Neuronal stem cell (in vitro differentiated cells): ENCODE results near the gene ZNF583. TPM values are rescaled to one million over a fixed set of nuclear protein-coding genes. Genes with fewer than 3 reads are reported as not detected.

Experiments
- DNase-seq: peaks from one replicate; pipeline ENCODE4 v3.0.0-alpha.2; 2013; ENCODE audit warnings: low spot score
- H2AFZ ChIP-seq: one replicate; pipeline ENCODE4 v1.6.1; 2013; ENCODE audit warnings: mild to moderate bottlenecking, low read length, inconsistent platforms
- H2AK5ac ChIP-seq: 2 replicates; pipeline ENCODE4 v1.6.1; 2013; ENCODE audit warnings: low read depth, mild to moderate bottlenecking, inconsistent platforms, low read length, moderate library complexity, mixed read lengths
- H2BK120ac ChIP-seq: 2 replicates; pipeline ENCODE4 v1.6.1; 2013; ENCODE audit warnings: low read depth, mild to moderate bottlenecking, inconsistent platforms, low read length, moderate library complexity, mixed read lengths
- H2BK12ac ChIP-seq: one replicate; pipeline ENCODE4 v1.6.1; 2013; ENCODE audit warnings: low read length, inconsistent platforms
- H2BK15ac ChIP-seq: 2 replicates; pipeline ENCODE4 v1.6.1; 2013; ENCODE audit warnings: mild to moderate bottlenecking, low read length, inconsistent platforms, mixed read lengths
- H2BK5ac ChIP-seq: one replicate; pipeline ENCODE4 v1.6.1; 2013; ENCODE audit warnings: inconsistent platforms, mild to moderate bottlenecking, low read length, moderate library complexity
- H3K14ac ChIP-seq: one replicate; pipeline ENCODE4 v1.6.1; 2013; ENCODE audit warnings: low read length, inconsistent platforms
- H3K18ac ChIP-seq: 2 replicates; pipeline ENCODE4 v1.6.1; 2013; ENCODE audit warnings: low read length, inconsistent platforms
- H3K23ac ChIP-seq: 2 replicates; pipeline ENCODE4 v1.6.1; 2013; ENCODE audit warnings: low read depth, mild to moderate bottlenecking, mixed read lengths, low read length, inconsistent platforms; ENCODE audit not compliant: poor library complexity
- H3K27ac ChIP-seq: replicated peaks from 3 replicates; pipeline ENCODE4 v1.5.1; 2013; ENCODE audit warnings: low read length, inconsistent platforms
- H3K27me3 ChIP-seq, 3 experiments: 2 replicates each; pipeline ENCODE4 v1.6.1; 2013; ENCODE audit warnings: low read length in 3 of 3, mild to moderate bottlenecking in 2 of 3, inconsistent platforms in 1 of 3, low read depth in 1 of 3, mixed read lengths in 1 of 3, moderate library complexity in 1 of 3; ENCODE audit not compliant: control insufficient read depth in 3 of 3, insufficient read depth in 3 of 3
- H3K36me3 ChIP-seq, 2 donors: replicated peaks in 1 of 2; 2 replicates each; pipeline ENCODE4 v1.6.1; 2013; ENCODE audit warnings: low read length in 2 of 2; ENCODE audit not compliant: control insufficient read depth in 2 of 2, insufficient read depth in 2 of 2
- H3K4ac ChIP-seq: 2 replicates; pipeline ENCODE4 v1.6.1; 2013; ENCODE audit warnings: inconsistent platforms, mild to moderate bottlenecking, low read length, moderate library complexity
- H3K4me1 ChIP-seq, 2 donors: 1 replicate in 1 of 2; 2 replicates in 1 of 2; pipeline ENCODE4 v1.6.1; 2013; ENCODE audit warnings: low read length in 2 of 2, low read depth in 1 of 2; ENCODE audit not compliant: control insufficient read depth in 2 of 2, insufficient read depth in 1 of 2
- H3K4me2 ChIP-seq: one replicate; pipeline ENCODE4 v1.6.1; 2013; ENCODE audit warnings: mild to moderate bottlenecking, low read length, inconsistent platforms; ENCODE audit not compliant: insufficient read depth, poor library complexity, severe bottlenecking
- H3K4me3 ChIP-seq, 2 donors: 2 replicates each; pipeline ENCODE4 v1.5.1; 2013; ENCODE audit warnings: low read length in 2 of 2, mild to moderate bottlenecking in 2 of 2, inconsistent platforms in 1 of 2, moderate library complexity in 1 of 2
- H3K79me1 ChIP-seq: one replicate; pipeline ENCODE4 v1.6.1; 2013; ENCODE audit warnings: low read depth, mild to moderate bottlenecking, inconsistent platforms, low read length, moderate library complexity
- H3K9ac ChIP-seq: one replicate; pipeline ENCODE4 v1.6.1; 2013; ENCODE audit warnings: mild to moderate bottlenecking, low read depth, low read length, inconsistent platforms; ENCODE audit not compliant: poor library complexity
- H3K9me3 ChIP-seq, 2 donors: replicated peaks in 1 of 2; 2 replicates each; pipeline versions ENCODE3 to v1.6.1; 2013; ENCODE audit warnings: low read length in 2 of 2, mild to moderate bottlenecking in 2 of 2, inconsistent platforms in 1 of 2, low read depth in 1 of 2, mixed read lengths in 1 of 2, moderate library complexity in 1 of 2; ENCODE audit not compliant: control insufficient read depth in 2 of 2, insufficient read depth in 1 of 2
- H4K8ac ChIP-seq: one replicate; pipeline ENCODE4 v1.6.1; 2013; ENCODE audit warnings: low read depth, mild to moderate bottlenecking, inconsistent platforms, low read length, moderate library complexity
- H4K91ac ChIP-seq: one replicate; pipeline ENCODE4 v1.6.1; 2013; ENCODE audit warnings: low read length, low read depth, mild to moderate bottlenecking, inconsistent platforms; ENCODE audit not compliant: poor library complexity
- WGBS, 2 donors: extraction: QIAGEN DNeasy Blood & Tissue Kit; methylation state at CpG; one replicate each; pipeline ENCODE4 v1.1.7; 2013; ENCODE audit warnings: missing lambda C conversion rate in 2 of 2, mixed read lengths in 1 of 2; ENCODE audit not compliant: insufficient read length in 2 of 2, insufficient replicate concordance in 1 of 2; ENCODE audit errors: extremely low coverage in 2 of 2; 5-methylcytosine and 5-hydroxymethylcytosine counted together
- polyA plus RNA-seq, 2 experiments: library from polyadenylated mRNA; stranded (reverse); fragments of 200-250 nt; gene quantifications; one replicate each; pipeline ENCODE4 v1.2.3, GENCODE V29; 2013

Gene ZNF583
- polyA plus RNA-seq (2013, experiment 1 of 2): 4.3 TPM
- 3.5 TPM for polyA plus RNA-seq (2013, experiment 2 of 2)

DNA sequence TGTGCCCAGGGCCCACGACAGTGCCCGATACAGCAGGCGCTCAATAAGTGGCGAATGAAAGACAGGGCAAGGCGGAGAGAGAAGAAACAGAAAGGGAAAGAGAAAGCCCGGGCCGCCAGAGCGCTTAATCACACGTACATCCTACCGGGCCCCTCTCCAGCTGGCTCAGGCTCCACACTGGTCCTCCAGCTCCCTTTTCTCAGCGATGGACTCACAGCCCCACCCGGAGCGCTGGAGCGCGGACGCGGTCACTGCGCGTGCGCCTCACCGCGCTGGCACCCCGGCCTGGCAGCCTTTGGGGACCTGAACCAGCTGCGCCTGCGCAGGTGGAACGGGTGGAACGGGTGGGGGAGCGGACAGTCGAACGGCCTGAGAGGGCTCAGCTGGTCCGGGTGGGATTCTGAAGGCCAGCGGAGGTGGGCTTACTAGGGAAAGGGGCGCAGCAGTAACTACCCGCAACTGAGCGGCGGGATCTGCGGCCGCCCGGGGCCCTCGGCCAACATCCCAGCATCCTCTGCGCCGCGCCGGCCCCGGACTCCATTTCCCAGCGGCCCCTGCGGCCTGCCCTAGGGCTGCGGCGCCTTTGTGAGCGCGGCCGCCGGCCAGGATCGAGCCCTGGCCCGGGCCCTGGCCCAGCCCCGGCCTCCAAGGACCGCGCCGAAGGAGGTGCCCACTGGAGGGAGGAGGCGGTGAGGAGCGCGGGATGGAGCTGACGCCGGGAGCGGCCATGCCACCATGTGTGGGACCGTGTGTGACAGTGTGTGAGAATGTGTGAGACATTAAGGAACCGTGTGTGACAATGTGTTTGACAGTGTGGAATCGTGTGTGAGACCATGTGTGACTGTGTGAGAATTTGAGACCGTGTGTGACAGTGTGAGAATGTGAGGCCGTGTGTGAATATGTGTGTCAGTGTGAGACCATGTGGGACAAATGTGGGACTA, at the start of gene ZNF583:
Gene ZNF583, plus strand, starts transcription at position 569 of the 941 bp plus-strand sequence. CDS start 2,783 bp downstream, outside the sequence.
- WGBS, 2 donors: no CpG with 5 or more reads among the region's 70 CpGs
- peak within 1 kb of the TSS; percentile 97 for H3K9ac ChIP-seq
- no peak within 1 kb of the TSS for H2BK12ac ChIP-seq
- H3K27me3 ChIP-seq: no peaks in the 10 kb centered on the region
- no peak within 1 kb of the TSS for H2AK5ac ChIP-seq
- peak within 1 kb of the TSS; percentile 90 for H3K27ac ChIP-seq
- no peak within 1 kb of the TSS for H2BK120ac ChIP-seq
- H3K14ac ChIP-seq: peak within 1 kb of the TSS; percentile 0
- peak within 1 kb of the TSS; percentile 99 for H3K18ac ChIP-seq
- H4K8ac ChIP-seq: peak within 1 kb of the TSS; percentile 8
- H3K79me1 ChIP-seq: peaks cover 7% of the 10 kb centered on the region
- H2BK5ac ChIP-seq: peak within 1 kb of the TSS; percentile 69
- H3K36me3 ChIP-seq: peaks cover 18 to 43% of the 10 kb centered on the region in 2 donors
- no peak within 1 kb of the TSS for H3K4ac ChIP-seq
- peak within 1 kb of the TSS; percentile 1 for H3K23ac ChIP-seq
- H4K91ac ChIP-seq: no peak within 1 kb of the TSS
- H2BK15ac ChIP-seq: no peak within 1 kb of the TSS
- peak within 1 kb of the TSS; percentile 94 for H2AFZ ChIP-seq
- H3K4me1 ChIP-seq: peaks cover 6 to 7% of the 10 kb centered on the region in 2 donors
- peak within 1 kb of the TSS; percentile 75 to 82 for H3K4me3 ChIP-seq
- H3K4me2 ChIP-seq: peak within 1 kb of the TSS; percentile 77
- peak; percentile 88 for DNase-seq
- H3K9me3 ChIP-seq: peaks cover 20 to 74% of the 10 kb centered on the region in 2 donors

GRCh38 chr19:56355517-56355916, 48.6 kb upstream of the ZNF583 start:
- no peak overlapping the region for H3K4me3 ChIP-seq
- H2BK5ac ChIP-seq: no peak overlapping the region
- H3K9me3 ChIP-seq: peaks cover 0 to 4% of the 10 kb centered on the region in 2 donors
- H2AFZ ChIP-seq: no peak overlapping the region
- no peaks in the 10 kb centered on the region for H3K27me3 ChIP-seq
- DNase-seq: no peak
- no peak overlapping the region for H3K23ac ChIP-seq
- no peaks in the 10 kb centered on the region for H3K36me3 ChIP-seq
- no peaks in the 10 kb centered on the region for H3K79me1 ChIP-seq
- no CpG with 5 or more reads among the region's 1 CpG for WGBS, 2 donors
- H2BK15ac ChIP-seq: no peak overlapping the region
- H3K27ac ChIP-seq: no peak overlapping the region
- no peak overlapping the region for H3K4ac ChIP-seq
- H2AK5ac ChIP-seq: no peak overlapping the region
- H3K4me1 ChIP-seq: no peaks in the 10 kb centered on the region
- no peak overlapping the region for H3K4me2 ChIP-seq
- H3K9ac ChIP-seq: no peak overlapping the region
- no peak overlapping the region for H4K91ac ChIP-seq
- H4K8ac ChIP-seq: no peak overlapping the region
- H3K14ac ChIP-seq: no peak overlapping the region
- no peak overlapping the region for H2BK120ac ChIP-seq
- no peak overlapping the region for H2BK12ac ChIP-seq
- H3K18ac ChIP-seq: no peak overlapping the region

GRCh38 chr19:56356944-56357343, 47.2 kb upstream of the ZNF583 start:
- H3K27ac ChIP-seq: no peak overlapping the region
- no peak overlapping the region for H2BK15ac ChIP-seq
- H2AFZ ChIP-seq: no peak overlapping the region
- no peak overlapping the region for H2BK12ac ChIP-seq
- no peak overlapping the region for H3K4me2 ChIP-seq
- H3K23ac ChIP-seq: no peak overlapping the region
- no peak for DNase-seq
- no peaks in the 10 kb centered on the region for H3K36me3 ChIP-seq
- no peak overlapping the region for H2BK120ac ChIP-seq
- H3K9ac ChIP-seq: no peak overlapping the region
- H2BK5ac ChIP-seq: no peak overlapping the region
- no peak overlapping the region for H2AK5ac ChIP-seq
- peaks cover 0 to 7% of the 10 kb centered on the region in 2 donors for H3K9me3 ChIP-seq
- H4K91ac ChIP-seq: no peak overlapping the region
- no peaks in the 10 kb centered on the region for H3K27me3 ChIP-seq
- H3K4me3 ChIP-seq: no peak overlapping the region
- no peak overlapping the region for H3K4ac ChIP-seq
- H3K18ac ChIP-seq: no peak overlapping the region
- H3K4me1 ChIP-seq: no peaks in the 10 kb centered on the region
- no peaks in the 10 kb centered on the region for H3K79me1 ChIP-seq
- WGBS, 2 donors: no CpG with 5 or more reads among the region's 2 CpGs
- no peak overlapping the region for H4K8ac ChIP-seq
- no peak overlapping the region for H3K14ac ChIP-seq

DNA sequence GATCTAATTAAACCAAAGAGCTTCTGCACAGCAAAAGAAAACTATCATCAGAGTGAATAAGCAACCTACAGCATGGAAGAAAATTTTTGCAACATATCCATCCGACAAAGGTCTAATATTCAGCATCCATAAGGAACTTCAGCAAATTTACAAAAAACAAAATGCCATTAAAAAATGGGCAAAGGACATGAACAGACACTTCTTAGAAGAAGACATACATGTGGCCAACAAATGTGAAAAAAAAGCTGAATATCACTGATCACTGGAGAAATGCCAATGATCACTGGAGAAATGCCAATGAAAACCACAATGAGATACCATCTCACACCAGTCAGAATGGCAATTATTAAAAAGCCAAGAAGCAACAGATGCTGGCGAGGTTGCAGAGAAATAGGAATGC, 43.3 kb upstream of the ZNF583 start:
- no peaks in the 10 kb centered on the region for H3K79me1 ChIP-seq
- no peak overlapping the region for H2BK12ac ChIP-seq
- H3K36me3 ChIP-seq: no peaks in the 10 kb centered on the region
- H3K9me3 ChIP-seq: peaks cover 0 to 14% of the 10 kb centered on the region in 2 donors
- H2AK5ac ChIP-seq: no peak overlapping the region
- H3K23ac ChIP-seq: no peak overlapping the region
- H3K4me2 ChIP-seq: no peak overlapping the region
- no peak for DNase-seq
- H3K18ac ChIP-seq: no peak overlapping the region
- no peak overlapping the region for H4K91ac ChIP-seq
- no peak overlapping the region for H2BK15ac ChIP-seq
- no peak overlapping the region for H3K4ac ChIP-seq
- no peak overlapping the region for H3K27ac ChIP-seq
- H2AFZ ChIP-seq: no peak overlapping the region
- H3K27me3 ChIP-seq: no peaks in the 10 kb centered on the region
- H3K9ac ChIP-seq: no peak overlapping the region
- no peak overlapping the region for H3K4me3 ChIP-seq
- no peak overlapping the region for H3K14ac ChIP-seq
- no peaks in the 10 kb centered on the region for H3K4me1 ChIP-seq
- H4K8ac ChIP-seq: no peak overlapping the region
- WGBS, 2 donors: no CpG with 5 or more reads among the region's 2 CpGs
- H2BK5ac ChIP-seq: no peak overlapping the region
- no peak overlapping the region for H2BK120ac ChIP-seq
